GM12878 (cell line): Measurements from ENCODE around the gene PHACTR1. TPM values are rescaled to one million over a fixed set of nuclear protein-coding genes. Genes with fewer than 3 reads are reported as not detected.

ENCODE experiments used
- ATAC-seq: fragments of 200-7000 bp; cut with Tn5 transposase; 3 replicates; pipeline ENCODE4 v1.9.1; 2020; ENCODE audit warnings: mild to moderate bottlenecking, moderate library complexity
- BruUV-seq: library from RNA; stranded (reverse); fragments of 400-500 nt; replicated peaks from 2 replicates; lab custom pipeline; 2021; lab: Mats Ljungman, UMichigan
- CTCF ChIA-PET: fragments of 300-600 bp; sonication (Branson Sonifier 250); formaldehyde crosslinking; extraction: SDS; loops from one replicate; lab custom pipeline; 2021; ENCODE audit warnings: inconsistent platforms; lab: Yijun Ruan, JAX
- POLR2A ChIA-PET: fragments of 350-600 bp; formaldehyde crosslinking; extraction: SDS; loops from one replicate; lab custom pipeline; 2021; ENCODE audit warnings: inconsistent platforms; lab: Charles Lee
- RAD21 ChIA-PET: fragments of 300-600 bp; sonication (Branson Sonifier 250); formaldehyde crosslinking; loops from one replicate; lab custom pipeline; 2023; ENCODE audit warnings: antibody characterized with exemption; ENCODE audit not compliant: unreplicated experiment; lab: Charles Lee
- SMC1A ChIA-PET: fragments of 300-600 bp; sonication (Branson Sonifier 250); formaldehyde crosslinking; loops from one replicate; lab custom pipeline; 2023; ENCODE audit not compliant: unreplicated experiment, uncharacterized antibody; lab: Charles Lee
- DNase-seq: peaks from one replicate; pipeline ENCODE4 v3.0.0-alpha.2; 2011; ENCODE audit warnings: low read depth, low spot score
- FAIRE-seq: peaks from 3 replicates; lab custom pipeline; 2011; peaks lifted over from hg19 to GRCh38; lab: Jason Lieb, UNC
- H2AFZ ChIP-seq: 2 replicates; pipeline ENCODE4 v1.6.0; 2011; ENCODE audit warnings: low read depth, low read length, control low read depth; ENCODE audit not compliant: control insufficient read depth
- H3K27ac ChIP-seq: 2 replicates; pipeline ENCODE4 v1.5.1; 2011; ENCODE audit warnings: control low read depth; ENCODE audit not compliant: control insufficient read depth, insufficient read depth
- H3K27me3 ChIP-seq, 2 experiments: replicated peaks in 1 of 2; 2 replicates each; pipeline versions ENCODE4 v1.6.0 to v1.6.1; 2011; ENCODE audit warnings: low read length in 1 of 2; ENCODE audit not compliant: control insufficient read depth in 2 of 2, insufficient read depth in 2 of 2
- H3K36me3 ChIP-seq, 2 experiments: 2 replicates each; pipeline ENCODE4 v1.5.1; 2011; ENCODE audit warnings: low read length in 1 of 2; ENCODE audit not compliant: control insufficient read depth in 2 of 2, insufficient read depth in 2 of 2
- H3K4me1 ChIP-seq: 2 replicates; pipeline ENCODE4 v1.6.1; 2011; ENCODE audit warnings: mild to moderate bottlenecking, low read length, moderate library complexity, mixed read lengths; ENCODE audit not compliant: control insufficient read depth, insufficient read depth
- H3K4me2 ChIP-seq: 2 replicates; pipeline ENCODE4 v1.6.0; 2011; ENCODE audit warnings: control low read depth; ENCODE audit not compliant: control insufficient read depth, insufficient read depth
- H3K4me3 ChIP-seq: fragments of 200-600 bp; sonication (generic); 2 replicates; pipeline ENCODE4 v1.5.1; 2016
- H3K79me2 ChIP-seq: 2 replicates; pipeline ENCODE4 v1.6.0; 2011; ENCODE audit warnings: low read length; ENCODE audit not compliant: control insufficient read depth, insufficient read depth
- H3K9ac ChIP-seq: 2 replicates; pipeline ENCODE4 v1.8.0; 2011; ENCODE audit warnings: low read length, control low read depth, mixed read lengths; ENCODE audit not compliant: control insufficient read depth, insufficient read depth
- H3K9me3 ChIP-seq: replicated peaks from 3 replicates; pipeline ENCODE4 v1.5.1; 2011; ENCODE audit warnings: mild to moderate bottlenecking, low read length; ENCODE audit not compliant: control insufficient read depth, insufficient read depth
- H4K20me1 ChIP-seq: 2 replicates; pipeline ENCODE4 v1.6.0; 2011; ENCODE audit not compliant: control insufficient read depth, insufficient read depth
- BHLHE40 ChIP-seq, 2 experiments: fragments of 450-650 bp in 1 of 2; IDR thresholded peaks; 2 replicates each; pipeline ENCODE4 v1.6.1; 2011 to 2017; ENCODE audit warnings: low read depth in 2 of 2, borderline replicate concordance in 1 of 2, improper control_type of control experiment in 1 of 2, low read length in 1 of 2, mild to moderate bottlenecking in 1 of 2
- CHD1 ChIP-seq: IDR thresholded peaks from 2 replicates; pipeline ENCODE4 v1.6.1; 2012; ENCODE audit warnings: low read depth, low read length, improper control_type of control experiment
- CREM ChIP-seq: IDR thresholded peaks from 2 replicates; pipeline ENCODE4 v1.6.1; 2014; ENCODE audit warnings: antibody characterized with exemption, low read depth
- E2F8 ChIP-seq: fragments of 450-650 bp; IDR thresholded peaks from 2 replicates; pipeline ENCODE4 v1.6.1; 2018; ENCODE audit warnings: mild to moderate bottlenecking, low read depth, moderate library complexity; ENCODE audit not compliant: partially characterized antibody
- EGR1 ChIP-seq, 2 experiments: IDR thresholded peaks; 1 replicate in 1 of 2; 2 replicates in 1 of 2; pipeline ENCODE4 v1.6.1; 2011 to 2012; ENCODE audit warnings: low read depth in 2 of 2, low read length in 2 of 2, borderline replicate concordance in 1 of 2, mild to moderate bottlenecking in 1 of 2, moderate library complexity in 1 of 2
- POLR2A ChIP-seq: IDR thresholded peaks from 2 replicates; pipeline ENCODE4 v1.6.1; 2011; ENCODE audit warnings: low read depth, mild to moderate bottlenecking, low read length
- SMC3 ChIP-seq: IDR thresholded peaks from 2 replicates; pipeline ENCODE4 v1.6.1; 2011; ENCODE audit warnings: low read length, improper control_type of control experiment, borderline replicate concordance
- STAT1 ChIP-seq: fragments of 450-650 bp; conservative IDR thresholded peaks from 2 replicates; pipeline ENCODE4 v1.6.1; 2014; ENCODE audit warnings: antibody characterized with exemption, mild to moderate bottlenecking
- ZNF622 ChIP-seq: fragments of 450-650 bp; IDR thresholded peaks from 2 replicates; pipeline ENCODE4 v1.6.1; 2017; ENCODE audit warnings: mild to moderate bottlenecking, inconsistent platforms
- WGBS: methylation state at CpG from one replicate; pipeline ENCODE4 v1.1.6; 2016; ENCODE audit warnings: low lambda C conversion rate; ENCODE audit not compliant: insufficient replicate concordance, insufficient coverage; ENCODE audit errors: missing lambda C conversion rate; 5-methylcytosine and 5-hydroxymethylcytosine counted together
- in situ Hi-C: fragments of 300-500 bp; cut with MboI; formaldehyde crosslinking; loops from 9 replicates; pipeline ENCODE4 v1.14.3; 2018; ENCODE audit warnings: mixed read lengths
- intact Hi-C: fragments of 100-400 bp; cut with micrococcal nuclease; formaldehyde crosslinking; loops from one replicate; pipeline ENCODE4 v1.14.2; 2022; ENCODE audit not compliant: unreplicated experiment
- polyA plus RNA-seq, 11 experiments: library from polyadenylated mRNA; depleted of rRNA in 4 of 11; unstranded in 6 of 11; stranded (reverse) in 5 of 11; fragments of >200 nt; fragmentation: Nextera tagmentation in 4 of 11; fragmentation: Illumina TruSeq in 1 of 11; extraction: Ambion mirVana in 4 of 11; extraction: Trizol in 1 of 11; gene quantifications; 1 replicate in 1 of 11; 2 replicates in 10 of 11; pipeline versions ENCODE4 v1.2.1 to v1.2.3, GENCODE V29; 2011 to 2016; ENCODE audit warnings: inconsistent platforms in 2 of 11, missing spikeins in 2 of 11, low read depth in 1 of 11
- total RNA-seq, 4 experiments: library from RNA; depleted of rRNA in 3 of 4; stranded (reverse); fragments of >200 nt in 3 of 4; fragmentation: Illumina TruSeq in 1 of 4; extraction: Trizol in 1 of 4; gene quantifications; 2 replicates each; pipeline versions ENCODE4 v1.2.1 to v1.2.3, GENCODE V29; 2013 to 2021

Gene PHACTR1
- total and polyA plus RNA-seq, 10 of the 15 experiments (the other 5 are each of a cell fraction or from before 2014, with no cell fraction given): 34.2 to 94.6 (median 62.3) TPM

- ChIA-PET POLR2A (no interaction called here), RAD21 (interaction anchor here (1.1 kb wide), 1 partner anchor 88 kb away, joined by 4 read pairs; no protein-coding TSS in a partner anchor), SMC1A (interaction anchor here (0.9 to 2.3 kb wide), 3 partner anchors 9 to 25 kb away, joined by 3 to 8 read pairs (median 4); no protein-coding TSS in a partner anchor), CTCF (interaction anchor here (0.6 to 1.0 kb wide), 2 partner anchors 26 to 370 kb away, joined by 3 read pairs; no protein-coding TSS in a partner anchor)
- DNase-seq (no peak), FAIRE-seq (no peak), ATAC-seq (no peak)
- H3K36me3 ChIP-seq: peaks cover 42 to 67% of the 10 kb centered on the region in 2 experiments
- H3K9ac ChIP-seq: no peak overlapping the region
- H3K9me3 ChIP-seq: peaks cover 14% of the 10 kb centered on the region; the same call in 2 of the 3 replicates
- peaks cover 6% of the 10 kb centered on the region for H3K79me2 ChIP-seq
- peaks cover 41% of the 10 kb centered on the region for H3K4me1 ChIP-seq
- H3K27ac ChIP-seq: no peak overlapping the region
- H4K20me1 ChIP-seq: peaks cover 4% of the 10 kb centered on the region
- in situ Hi-C loops: no loop called here
- intact Hi-C loops: no loop called here
- no peak overlapping the region for H2AFZ ChIP-seq
- no peak overlapping the region for H3K4me3 ChIP-seq
- 93% methylated on average over 14 of the region's 14 CpGs for WGBS
- no peak overlapping the region for H3K4me2 ChIP-seq
- TF ChIP-seq SMC3: no peak
- no peak for TF ChIP-seq CHD1
- peak; percentile 47; the same call in 1 of the 2 replicates for TF ChIP-seq POLR2A
- TF ChIP-seq, all 136 proteins: peak for 1
- no peaks in the 10 kb centered on the region for H3K27me3 ChIP-seq
- no TSS peak for BruUV-seq
Measured at GRCh38 chr6:13283331-13283730, 566.8 kb downstream of the PHACTR1 start.

GRCh38 chr6:13284646-13285045 lies 568.1 kb downstream of the PHACTR1 start:
- H3K27ac ChIP-seq: no peak overlapping the region
- no peak overlapping the region for H3K9ac ChIP-seq
- peaks cover 43 to 65% of the 10 kb centered on the region in 2 experiments for H3K36me3 ChIP-seq
- peaks cover 14% of the 10 kb centered on the region; the same call in 2 of the 3 replicates for H3K9me3 ChIP-seq
- RAD21 ChIA-PET: interaction anchor here (1.9 to 2.1 kb wide), 2 partner anchors 9 to 20 kb away, joined by 6 to 9 read pairs; no protein-coding TSS in a partner anchor
- no peak for ATAC-seq
- DNase-seq: no peak
- peaks cover 4% of the 10 kb centered on the region for H3K79me2 ChIP-seq
- FAIRE-seq: no peak
- 99% methylated on average over 6 of the region's 6 CpGs for WGBS
- H3K27me3 ChIP-seq: no peaks in the 10 kb centered on the region
- H2AFZ ChIP-seq: no peak overlapping the region
- intact Hi-C loops: no loop called here
- peaks cover 4% of the 10 kb centered on the region for H4K20me1 ChIP-seq
- peaks cover 39% of the 10 kb centered on the region for H3K4me1 ChIP-seq
- BruUV-seq: no TSS peak
- TF ChIP-seq CREM (no peak), BHLHE40 (IDR thresholded peaks at IDR 0.05; ENCODE audit: borderline replicate concordance in 1 of 2, low read depth in 2 of 2, low read length in 1 of 2) (no peak), EGR1 (IDR thresholded peaks at IDR 0.05; ENCODE audit: borderline replicate concordance in 1 of 2, low read depth in 2 of 2, low read length in 2 of 2) (no peak), E2F8 (no peak), STAT1 (no peak), ZNF622 (no peak)
- H3K4me3 ChIP-seq: no peak overlapping the region
- SMC1A ChIA-PET: interaction anchor here (0.8 to 1.8 kb wide), 5 partner anchors 9 to 328 kb away, joined by 3 to 4 read pairs (median 3); no protein-coding TSS in a partner anchor
- H3K4me2 ChIP-seq: no peak overlapping the region
- CTCF ChIA-PET: interaction anchor here (1.3 to 2.4 kb wide), 4 partner anchors 14 to 89 kb away, joined by 3 to 7 read pairs (median 6); no protein-coding TSS in a partner anchor
- POLR2A ChIA-PET: interaction anchor here (2.5 kb wide), 1 partner anchor 9 kb away, joined by 9 read pairs; no protein-coding TSS in a partner anchor
- in situ Hi-C loops: no loop called here
